Esophagus (tissue), 2 donors: ENCODE results near the gene HTR2C. TPM values are rescaled to one million over a fixed set of nuclear protein-coding genes. Genes with fewer than 3 reads are reported as not detected.
"Not testable (repeated sequence)": the region's sequence is repeated elsewhere in the genome, so short reads cannot be mapped to it uniquely, and the experiment has no call there.

Source experiments
- H3K27ac ChIP-seq, 2 donors: one replicate each; pipeline ENCODE4 v1.5.1; 2013; ENCODE audit warnings: low read depth in 2 of 2, mild to moderate bottlenecking in 2 of 2, inconsistent platforms in 1 of 2, low read length in 1 of 2, moderate library complexity in 1 of 2
- H3K27me3 ChIP-seq, 2 donors: one replicate each; pipeline ENCODE4 v1.6.1; 2013; ENCODE audit warnings: low read length in 2 of 2, control low read depth in 1 of 2, mild to moderate bottlenecking in 1 of 2; ENCODE audit not compliant: insufficient read depth in 2 of 2, control insufficient read depth in 1 of 2
- H3K36me3 ChIP-seq, 2 donors: one replicate each; pipeline ENCODE4 v1.6.1; 2013; ENCODE audit warnings: low read length in 1 of 2; ENCODE audit not compliant: control insufficient read depth in 2 of 2, insufficient read depth in 2 of 2
- H3K4me1 ChIP-seq, 2 donors: one replicate each; pipeline ENCODE4 v1.6.1; 2013; ENCODE audit warnings: low read length in 1 of 2; ENCODE audit not compliant: control insufficient read depth in 2 of 2, insufficient read depth in 2 of 2
- H3K4me3 ChIP-seq, 2 donors: one replicate each; pipeline ENCODE4 v1.5.1; 2013; ENCODE audit warnings: low read length in 2 of 2, mild to moderate bottlenecking in 2 of 2, low read depth in 1 of 2, moderate library complexity in 1 of 2
- H3K9me3 ChIP-seq, 2 donors: one replicate each; pipeline ENCODE4 v1.6.1; 2013; ENCODE audit warnings: mild to moderate bottlenecking in 2 of 2, low read depth in 1 of 2, low read length in 1 of 2, moderate library complexity in 1 of 2; ENCODE audit not compliant: control insufficient read depth in 2 of 2, insufficient read depth in 1 of 2
- WGBS, 2 donors: extraction: QIAGEN DNeasy Blood & Tissue Kit; methylation state at CpG; one replicate each; pipeline ENCODE4 v1.1.7; 2013; 5-methylcytosine and 5-hydroxymethylcytosine counted together
- polyA plus RNA-seq, 2 donors: library from polyadenylated mRNA; stranded (reverse); fragments of 200-250 nt; gene quantifications; one replicate each; pipeline ENCODE4 v1.2.3, GENCODE V29; 2013
- donor health status: healthy with polysubstance abuse.
- donor health status: Bipolar disorder and iron deficiency.

Gene HTR2C
- polyA plus RNA-seq, 2 donors = 0.01 TPM; not detected in 1

DNA sequence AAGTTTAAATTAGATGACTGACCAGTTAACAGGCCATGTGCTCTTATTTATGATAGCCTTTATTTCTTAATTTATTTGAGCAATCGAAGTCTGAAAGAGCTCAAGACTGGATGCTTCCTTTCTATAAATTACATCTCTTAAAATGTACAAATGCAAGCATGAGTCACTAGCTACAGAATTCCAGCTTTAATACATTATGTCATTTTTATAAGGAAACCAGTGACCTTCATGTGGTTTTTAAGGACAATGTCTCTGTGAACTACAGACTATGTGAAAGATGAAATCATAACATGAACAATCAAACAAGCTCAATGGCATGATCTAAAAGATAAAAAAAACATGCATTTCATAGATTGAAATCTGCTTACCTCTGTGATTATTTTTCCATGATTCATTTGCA, 15.4 kb downstream of the HTR2C start:
- Histone ChIP-seq H3K27me3 (no peaks in the 10 kb centered on the region), H3K36me3 (no peaks in the 10 kb centered on the region), H3K4me1 (no peaks in the 10 kb centered on the region), H3K4me3 (no peak overlapping the region), H3K9me3 (no peaks in the 10 kb centered on the region), H3K27ac (no peak overlapping the region)
- 60 to 79% methylated on average over 1 of the region's 1 CpG for WGBS, 2 donors

DNA sequence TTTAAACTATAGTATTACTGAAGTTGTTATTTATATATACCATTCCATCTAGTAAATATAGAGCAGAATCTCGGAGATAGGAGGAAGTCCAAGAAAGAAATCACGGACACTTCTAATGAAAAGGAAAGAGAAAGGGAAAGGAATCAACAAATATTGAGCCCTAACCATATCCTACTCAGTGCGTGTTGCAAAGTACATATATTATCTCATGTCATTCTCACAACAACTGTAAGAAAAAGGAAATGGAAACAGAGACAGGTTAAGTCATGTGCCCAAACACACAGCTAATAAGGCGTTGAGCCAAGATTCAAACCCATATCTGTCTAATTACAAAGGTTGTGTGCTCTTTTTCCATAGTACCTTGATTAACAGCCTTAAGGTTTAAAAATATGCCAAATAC, 16.0 kb downstream of the HTR2C start:
- WGBS, 2 donors = 31 to 35% methylated on average over 4 of the region's 4 CpGs
- H3K9me3 ChIP-seq = no peaks in the 10 kb centered on the region
- no peak overlapping the region for H3K27ac ChIP-seq
- H3K4me1 ChIP-seq = no peaks in the 10 kb centered on the region
- no peaks in the 10 kb centered on the region for H3K27me3 ChIP-seq
- H3K4me3 ChIP-seq = no peak overlapping the region
- H3K36me3 ChIP-seq = no peaks in the 10 kb centered on the region

DNA sequence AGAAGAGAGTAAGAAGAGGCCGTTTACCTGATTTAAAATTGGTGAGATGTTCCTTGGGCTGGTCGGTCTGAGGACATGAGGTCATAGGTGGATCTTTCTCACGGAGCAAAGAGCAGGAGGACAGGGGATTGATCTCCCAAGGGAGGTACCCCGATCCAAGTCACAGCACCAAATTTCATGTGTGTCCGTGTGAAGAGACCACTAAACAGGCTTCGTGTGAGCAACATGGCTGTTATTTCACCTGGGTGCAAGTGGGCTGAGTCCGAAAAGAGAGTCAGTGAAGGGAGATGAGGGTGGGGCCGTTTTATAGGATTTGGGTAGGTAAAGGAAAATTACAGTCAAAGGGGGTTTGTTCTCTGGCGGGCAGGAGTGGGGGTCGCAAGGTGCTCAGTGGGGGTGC, 22.7 kb downstream of the HTR2C start:
- H3K4me1 ChIP-seq, H3K27ac ChIP-seq, H3K9me3 ChIP-seq, H3K4me3 ChIP-seq, H3K27me3 ChIP-seq, H3K36me3 ChIP-seq: not testable (repeated sequence)
- WGBS, 2 donors = 76 to 88% methylated on average over 8 to 9 of the region's 10 CpGs

DNA sequence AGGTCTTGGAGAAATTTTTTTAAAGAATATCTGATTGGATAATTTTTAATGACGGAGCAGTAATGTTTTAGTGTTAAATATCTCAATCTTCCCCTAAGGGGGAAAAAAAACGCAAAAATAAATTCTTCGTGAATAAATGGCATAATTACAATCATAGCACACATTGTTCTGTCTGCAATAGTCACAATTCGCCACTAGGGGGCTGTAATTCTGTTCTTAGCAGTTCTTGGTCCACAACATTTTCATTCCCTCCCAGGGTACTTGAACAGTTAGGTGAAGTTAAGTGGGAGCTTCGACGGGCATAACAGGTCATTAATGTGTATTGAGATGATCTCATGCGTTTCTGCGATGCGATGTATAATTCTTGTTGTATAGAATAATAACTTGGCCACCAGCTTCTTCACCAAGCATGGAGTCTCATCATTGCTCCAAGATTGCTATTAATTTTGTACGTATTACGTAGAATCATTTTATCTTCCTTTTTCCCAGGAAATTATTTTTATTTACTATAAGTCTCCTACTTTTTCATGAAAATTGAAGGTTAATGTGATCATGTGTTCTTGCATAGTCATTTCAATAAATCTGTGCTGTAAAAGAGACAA, 27.2 kb downstream of the HTR2C start:
- Histone ChIP-seq H3K4me1 (no peaks in the 10 kb centered on the region), H3K4me3 (no peak overlapping the region), H3K9me3 (no peaks in the 10 kb centered on the region), H3K36me3 (no peaks in the 10 kb centered on the region), H3K27ac (no peak overlapping the region), H3K27me3 (no peaks in the 10 kb centered on the region)
- WGBS, 2 donors = 53 to 59% methylated on average over 11 of the region's 11 CpGs

DNA sequence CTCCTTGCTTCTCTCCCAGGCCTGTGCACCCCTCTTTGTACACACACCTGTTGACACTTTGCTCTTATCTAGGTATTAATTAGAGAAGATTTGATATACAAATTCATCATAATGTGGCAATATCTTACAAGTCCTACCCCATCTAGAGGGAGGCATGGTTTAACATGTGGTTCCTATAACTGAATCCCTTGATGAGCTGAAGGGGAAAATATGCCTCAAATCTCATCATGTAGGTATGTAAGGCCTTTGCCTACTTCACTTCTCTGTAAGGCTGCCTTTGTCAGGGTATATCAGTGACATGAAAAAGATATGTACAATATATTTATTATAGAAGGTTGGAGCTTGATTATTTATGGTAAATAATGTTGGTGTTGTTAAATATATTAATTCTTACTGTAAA, 31.9 kb downstream of the HTR2C start:
- Histone ChIP-seq H3K4me3 (no peak overlapping the region), H3K27ac (no peak overlapping the region), H3K36me3 (no peaks in the 10 kb centered on the region), H3K9me3 (no peaks in the 10 kb centered on the region), H3K27me3 (no peaks in the 10 kb centered on the region), H3K4me1 (no peaks in the 10 kb centered on the region)

DNA sequence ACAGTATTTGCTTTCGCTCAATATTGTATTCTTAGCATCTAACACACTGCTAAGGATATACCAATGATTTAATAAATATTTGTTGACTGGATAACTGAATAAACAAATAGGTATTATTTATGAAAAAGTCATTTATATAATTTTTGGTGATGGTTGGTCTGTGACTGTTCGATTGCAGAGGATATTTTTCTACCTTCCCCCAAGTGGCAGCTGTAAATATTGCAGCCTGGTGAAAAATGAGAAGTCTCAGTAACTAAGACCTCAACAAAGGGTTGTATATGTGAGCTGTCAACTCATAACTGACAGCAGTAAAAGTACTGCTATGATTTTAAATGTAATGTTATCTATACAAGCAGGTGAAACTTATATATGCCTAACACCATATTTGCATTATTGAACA, 36.0 kb downstream of the HTR2C start:
- 48 to 57% methylated on average over 2 of the region's 2 CpGs for WGBS, 2 donors
- H3K4me1 ChIP-seq = no peaks in the 10 kb centered on the region

GRCh38 chrX:114626323-114626722, 42.4 kb downstream of the HTR2C start:
- Histone ChIP-seq H3K4me3 (no peak overlapping the region), H3K9me3 (no peaks in the 10 kb centered on the region), H3K27me3 (no peaks in the 10 kb centered on the region)

More for the DNA sequence above, 36.0 kb downstream of the HTR2C start:
- Histone ChIP-seq H3K27me3 (no peaks in the 10 kb centered on the region), H3K27ac (no peak overlapping the region), H3K4me3 (no peak overlapping the region), H3K36me3 (no peaks in the 10 kb centered on the region), H3K9me3 (no peaks in the 10 kb centered on the region)

DNA sequence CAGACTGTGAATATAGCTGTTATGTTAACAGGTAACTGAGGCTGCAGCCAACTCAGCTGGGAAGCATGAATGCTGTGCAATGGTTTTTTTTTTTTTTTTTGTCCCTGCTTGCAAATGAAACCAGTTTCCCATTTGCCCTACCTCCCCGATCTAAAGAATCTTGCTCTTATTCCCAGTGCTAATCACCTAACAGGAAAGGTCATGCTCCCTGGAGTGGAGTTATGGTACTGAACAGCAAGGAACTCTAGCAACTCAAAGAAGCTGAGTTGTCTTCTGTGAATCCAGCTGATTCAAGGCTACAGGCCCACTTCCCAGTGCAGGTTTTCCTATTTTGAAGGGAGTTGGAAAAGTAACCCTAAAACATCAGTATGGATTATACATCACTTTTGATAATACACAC, 52.1 kb downstream of the HTR2C start:
- Histone ChIP-seq H3K36me3 (no peaks in the 10 kb centered on the region), H3K4me3 (no peak overlapping the region), H3K27ac (no peak overlapping the region), H3K27me3 (no peaks in the 10 kb centered on the region), H3K9me3 (no peaks in the 10 kb centered on the region), H3K4me1 (no peaks in the 10 kb centered on the region)
- 62% methylated on average over 1 of the region's 1 CpG for WGBS, 2 donors

More at GRCh38 chrX:114626323-114626722, 42.4 kb downstream of the HTR2C start:
- Histone ChIP-seq H3K36me3 (no peaks in the 10 kb centered on the region), H3K27ac (no peak overlapping the region), H3K4me1 (no peaks in the 10 kb centered on the region)

GRCh38 chrX:114650351-114650750, 66.5 kb downstream of the HTR2C start:
- H3K4me3 ChIP-seq = no peak overlapping the region
- H3K9me3 ChIP-seq = no peaks in the 10 kb centered on the region
- H3K4me1 ChIP-seq = no peaks in the 10 kb centered on the region
- no peaks in the 10 kb centered on the region for H3K36me3 ChIP-seq
- no peaks in the 10 kb centered on the region for H3K27me3 ChIP-seq
- no peak overlapping the region for H3K27ac ChIP-seq

GRCh38 chrX:114675365-114675764, 91.5 kb downstream of the HTR2C start:
- no peak overlapping the region for H3K4me3 ChIP-seq
- no peaks in the 10 kb centered on the region for H3K36me3 ChIP-seq
- H3K4me1 ChIP-seq = no peaks in the 10 kb centered on the region
- no peaks in the 10 kb centered on the region for H3K27me3 ChIP-seq
- H3K27ac ChIP-seq = no peak overlapping the region
- H3K9me3 ChIP-seq = no peaks in the 10 kb centered on the region
- 38 to 54% methylated on average over 2 of the region's 2 CpGs for WGBS, 2 donors
